ENCODE measurements around the gene MRGPRD.
A peak's percentile ranks its signal among the peaks of the same experiment; 100 is the strongest.

DNA sequence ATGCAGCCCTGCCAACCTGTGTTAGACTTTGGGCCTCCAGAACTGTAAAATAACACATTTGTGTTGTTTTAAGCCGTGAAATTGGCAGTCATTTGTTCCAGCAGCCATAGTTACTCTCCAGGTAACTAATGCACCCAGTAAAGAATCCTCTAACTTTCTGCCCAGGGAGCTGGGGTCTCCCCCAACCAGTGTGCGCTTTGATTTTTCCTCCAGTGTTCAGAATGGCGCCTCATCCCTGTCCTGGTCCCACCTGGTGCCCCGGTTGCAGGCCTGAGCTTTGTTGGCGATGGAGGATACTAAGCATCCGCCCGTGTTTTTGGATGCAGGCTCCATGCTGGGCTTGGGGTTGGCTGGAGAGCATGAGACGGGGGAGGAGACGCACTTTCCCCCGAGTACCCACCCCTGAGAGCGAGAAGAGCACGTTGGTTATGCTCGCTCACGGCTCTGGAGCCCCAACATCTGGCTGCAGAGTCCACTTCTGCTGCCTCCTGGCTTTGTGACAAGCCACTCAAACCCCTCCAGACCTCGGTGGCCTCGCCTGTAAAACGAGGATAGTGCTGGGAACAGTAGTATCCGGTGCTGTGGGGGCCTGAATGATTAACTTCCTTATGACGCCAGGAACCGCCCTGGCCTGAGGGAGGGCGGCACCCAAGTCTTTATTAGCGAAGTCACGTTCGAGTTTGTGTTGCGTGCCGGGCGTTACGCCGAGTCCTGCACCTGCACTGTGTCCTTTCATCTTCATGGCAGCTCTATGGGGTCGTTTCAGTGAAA is 25.8 kb downstream of the MRGPRD start:
- TF ChIP-seq, protein P1, sequence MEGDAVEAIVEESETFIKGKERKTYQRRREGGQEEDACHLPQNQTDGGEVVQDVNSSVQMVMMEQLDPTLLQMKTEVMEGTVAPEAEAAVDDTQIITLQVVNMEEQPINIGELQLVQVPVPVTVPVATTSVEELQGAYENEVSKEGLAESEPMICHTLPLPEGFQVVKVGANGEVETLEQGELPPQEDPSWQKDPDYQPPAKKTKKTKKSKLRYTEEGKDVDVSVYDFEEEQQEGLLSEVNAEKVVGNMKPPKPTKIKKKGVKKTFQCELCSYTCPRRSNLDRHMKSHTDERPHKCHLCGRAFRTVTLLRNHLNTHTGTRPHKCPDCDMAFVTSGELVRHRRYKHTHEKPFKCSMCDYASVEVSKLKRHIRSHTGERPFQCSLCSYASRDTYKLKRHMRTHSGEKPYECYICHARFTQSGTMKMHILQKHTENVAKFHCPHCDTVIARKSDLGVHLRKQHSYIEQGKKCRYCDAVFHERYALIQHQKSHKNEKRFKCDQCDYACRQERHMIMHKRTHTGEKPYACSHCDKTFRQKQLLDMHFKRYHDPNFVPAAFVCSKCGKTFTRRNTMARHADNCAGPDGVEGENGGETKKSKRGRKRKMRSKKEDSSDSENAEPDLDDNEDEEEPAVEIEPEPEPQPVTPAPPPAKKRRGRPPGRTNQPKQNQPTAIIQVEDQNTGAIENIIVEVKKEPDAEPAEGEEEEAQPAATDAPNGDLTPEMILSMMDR (IDR thresholded peaks at IDR 0.05; ENCODE audit: low read depth, low read length): no peak
- TF ChIP-seq POLR2A (IDR thresholded peaks at IDR 0.05; ENCODE audit: extremely low read depth, insufficient read length) (peak; percentile 56), MYC (IDR thresholded peaks at IDR 0.05; ENCODE audit: low read depth, low read length) (0 out of 2 replicates have a peak, but pooled peaks have one; percentile 14)
- TF ChIP-seq, protein P2, sequence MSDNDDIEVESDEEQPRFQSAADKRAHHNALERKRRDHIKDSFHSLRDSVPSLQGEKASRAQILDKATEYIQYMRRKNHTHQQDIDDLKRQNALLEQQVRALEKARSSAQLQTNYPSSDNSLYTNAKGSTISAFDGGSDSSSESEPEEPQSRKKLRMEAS (IDR thresholded peaks at IDR 0.05; ENCODE audit: low read depth, low read length): peak; percentile 45; the same call in 1 of the 2 replicates
